ENCODE results near the gene BPGM.
"Not testable (repeated sequence)": the region's sequence is repeated elsewhere in the genome, so short reads cannot be mapped to it uniquely, and the experiment has no call there.

BPGM gene

DNA sequence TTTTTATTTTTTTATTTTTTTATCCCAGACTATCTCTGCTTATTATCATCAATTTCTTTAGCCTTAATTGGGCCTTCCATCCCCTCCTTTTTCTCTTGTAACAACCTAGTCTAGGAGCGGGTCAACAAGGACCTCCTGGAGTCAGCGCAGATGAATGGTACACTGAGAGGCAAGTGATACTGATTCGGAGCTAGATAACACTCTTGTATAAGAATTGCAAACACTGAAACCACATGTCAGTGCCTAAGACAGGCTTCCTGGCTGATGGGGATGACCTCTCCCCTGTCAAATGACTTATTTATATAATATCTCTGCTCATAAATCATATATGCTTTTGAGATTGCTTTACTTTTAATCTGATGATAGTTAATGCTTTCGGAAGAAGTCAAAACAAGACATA lies 22.7 kb downstream of the BPGM start:
- no peak for FAIRE-seq

DNA sequence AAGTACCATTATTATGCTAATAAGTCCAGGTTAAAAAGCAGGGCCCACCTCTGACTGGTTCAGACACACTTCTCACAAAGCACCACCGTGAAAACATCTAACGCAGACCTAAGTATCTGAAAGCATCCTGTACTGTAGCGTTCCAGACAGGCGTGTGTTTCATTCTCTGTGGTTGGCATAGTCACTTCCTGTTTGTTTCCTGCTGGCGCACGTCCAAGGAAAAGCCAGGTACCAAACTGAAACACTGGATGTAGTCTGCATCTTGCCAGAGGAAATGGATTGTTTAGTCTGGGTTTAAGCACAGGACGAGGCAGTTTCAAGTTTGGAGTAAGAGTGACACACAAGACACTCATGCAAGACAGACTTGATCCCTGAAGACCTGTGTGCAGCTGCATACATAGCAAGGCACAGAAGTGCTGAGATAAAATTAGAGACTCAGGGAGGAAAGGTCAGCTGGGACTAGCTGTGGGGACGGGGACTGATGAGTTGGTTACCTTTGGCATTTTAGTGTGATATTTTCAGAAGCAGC lies 23.3 kb downstream of the BPGM start:
- peak; percentile 65 for FAIRE-seq

DNA sequence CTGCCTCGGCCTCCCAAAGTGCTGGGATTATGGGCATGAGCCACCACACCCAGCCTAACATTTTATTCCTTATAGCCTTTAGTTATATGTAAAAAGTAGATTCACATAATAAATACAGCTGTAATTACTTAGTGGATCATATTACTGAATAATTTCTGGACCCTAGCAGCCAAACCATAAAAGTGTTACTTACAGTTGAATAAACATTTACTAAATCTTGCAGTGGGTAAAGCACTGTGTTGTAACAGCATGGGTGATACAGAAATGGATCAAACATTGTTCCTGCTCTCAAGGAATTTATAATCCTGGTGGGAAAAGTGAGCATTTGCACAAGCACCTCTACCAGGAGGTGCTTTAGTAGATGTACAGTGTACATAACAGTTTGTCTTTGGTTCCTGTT lies 25.0 kb downstream of the BPGM start:
- no peak for FAIRE-seq

DNA sequence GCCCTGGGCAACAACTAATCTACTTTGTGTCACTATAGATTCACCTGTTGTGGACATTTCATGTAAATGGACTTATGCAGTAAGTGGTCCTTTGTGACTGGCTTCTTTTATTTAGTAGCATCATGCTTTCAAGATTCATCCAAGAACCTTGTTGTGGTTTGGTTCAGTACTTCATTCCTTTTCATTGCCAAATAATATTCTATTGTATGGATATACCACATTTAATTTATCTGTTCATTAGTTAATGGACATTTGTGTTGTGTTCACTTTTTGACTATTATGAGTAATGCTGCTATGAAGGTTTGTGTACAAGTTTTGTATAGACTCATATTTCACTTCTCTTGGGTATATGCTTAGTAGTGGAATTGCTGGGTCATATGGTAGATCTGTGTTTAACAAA lies 27.8 kb downstream of the BPGM start:
- FAIRE-seq: no peak

DNA sequence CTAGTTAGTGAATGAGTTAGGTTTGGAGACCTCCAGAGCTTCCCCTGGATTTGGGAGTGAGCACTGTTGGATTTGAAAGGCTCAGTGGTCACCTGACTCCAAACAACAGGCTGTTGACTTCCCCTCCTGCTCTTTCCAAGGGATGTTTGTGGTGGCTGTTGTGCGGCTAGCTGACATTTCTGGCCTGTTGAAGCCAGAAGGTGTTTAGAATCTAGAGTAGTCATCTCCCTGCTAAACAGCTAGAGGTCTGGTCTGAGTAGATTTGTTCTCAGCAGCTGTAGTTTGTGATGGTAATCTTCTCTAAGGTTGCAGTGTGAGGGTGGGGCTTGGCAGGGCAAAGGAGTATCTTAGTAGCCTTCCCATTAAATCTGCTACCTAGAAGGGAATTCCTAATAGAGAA lies 30.1 kb downstream of the BPGM start:
- FAIRE-seq: no peak

DNA sequence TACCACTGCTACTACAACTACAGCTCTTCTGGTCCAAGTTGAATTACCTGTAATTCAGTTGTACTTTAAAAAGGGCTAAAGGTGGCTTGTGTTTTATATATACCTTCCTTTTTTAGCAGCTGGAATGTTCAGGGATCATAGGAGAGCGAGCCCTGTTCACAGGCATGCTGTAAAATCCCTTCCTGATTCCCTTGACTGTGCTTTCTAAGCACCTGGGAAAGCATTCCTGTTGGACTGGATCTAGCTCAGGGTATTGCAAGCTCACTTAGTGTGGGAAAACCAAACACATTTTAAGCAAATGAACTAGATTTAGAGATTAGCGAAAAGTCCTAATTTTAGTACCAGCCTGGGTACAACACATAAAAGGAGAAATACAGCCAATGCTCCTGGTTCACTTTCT lies 31.5 kb downstream of the BPGM start:
- FAIRE-seq: no peak

DNA sequence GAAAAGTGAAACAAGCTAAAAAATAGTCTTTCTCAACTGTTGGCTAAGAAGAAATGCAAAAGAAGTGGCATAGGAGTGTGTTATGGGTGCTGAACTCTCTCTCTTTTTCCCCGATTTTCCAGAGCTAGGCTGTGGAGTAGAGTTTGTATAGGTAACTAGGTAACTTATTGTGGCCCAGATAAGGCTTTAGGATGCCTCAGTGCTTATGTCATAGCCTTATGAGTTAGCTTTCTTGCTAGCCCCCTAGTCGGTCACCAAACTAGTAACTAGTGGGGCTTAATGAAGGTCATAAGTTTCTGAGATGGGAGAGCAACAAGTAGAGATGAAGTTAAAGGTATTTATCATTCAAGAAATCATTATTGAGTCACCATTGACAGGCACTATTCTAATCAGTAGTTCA lies 32.4 kb downstream of the BPGM start:
- FAIRE-seq: no peak

DNA sequence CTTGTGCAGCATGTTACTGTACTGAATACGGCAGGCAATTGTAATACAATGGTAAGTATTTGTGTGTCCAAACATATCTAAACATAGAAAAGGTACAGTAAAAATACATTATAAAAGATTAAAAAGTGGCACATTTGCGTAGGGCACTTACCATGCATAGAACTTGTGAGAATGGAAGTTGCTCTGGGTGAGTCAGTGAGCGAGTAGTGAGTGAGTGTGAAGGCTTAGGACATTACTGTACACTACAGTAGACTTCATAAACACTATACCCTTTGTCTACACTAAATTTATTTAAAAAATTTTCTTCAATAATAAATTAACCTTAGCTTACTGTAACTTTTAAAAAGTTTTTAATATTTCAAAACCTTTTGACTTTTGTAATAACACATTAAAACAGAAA lies 37.5 kb downstream of the BPGM start:
- FAIRE-seq: no peak

DNA sequence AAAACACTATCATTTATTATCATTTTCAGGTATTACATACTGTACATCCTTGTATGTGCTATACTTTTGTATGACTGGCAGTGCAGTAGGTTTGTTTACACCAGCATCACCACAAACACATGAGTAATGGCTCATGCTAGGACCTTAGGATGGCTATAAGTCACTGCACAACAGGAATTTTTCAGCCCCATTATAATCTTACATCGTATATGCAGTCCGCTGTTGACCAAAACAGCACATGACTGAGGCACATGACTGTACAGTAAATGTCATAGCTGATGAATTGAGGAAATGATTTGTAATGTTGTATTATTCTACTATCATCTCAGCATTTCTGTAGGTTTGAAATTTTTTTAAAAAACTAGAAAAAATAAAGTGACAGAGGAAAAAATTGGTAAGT lies 38.6 kb downstream of the BPGM start:
- FAIRE-seq: no peak

DNA sequence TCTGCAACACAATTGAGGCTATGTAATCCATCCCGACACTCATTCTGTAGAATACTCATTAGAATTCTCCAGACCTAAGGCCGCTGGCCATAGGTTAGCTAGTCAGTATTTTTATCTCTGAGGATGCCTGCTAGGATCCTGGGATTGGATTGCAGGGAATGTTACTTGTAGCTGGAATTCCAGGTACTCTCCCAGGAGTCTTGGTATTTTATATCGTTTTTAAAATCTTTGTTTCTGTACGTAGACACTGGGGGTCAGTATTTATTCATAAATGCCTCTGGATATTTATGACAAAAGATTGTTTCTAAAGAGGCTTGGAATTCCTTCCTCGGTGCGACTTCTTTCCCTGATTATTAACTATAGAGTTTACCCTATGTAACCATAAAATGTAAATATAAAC lies 40.1 kb downstream of the BPGM start:
- FAIRE-seq: no peak

DNA sequence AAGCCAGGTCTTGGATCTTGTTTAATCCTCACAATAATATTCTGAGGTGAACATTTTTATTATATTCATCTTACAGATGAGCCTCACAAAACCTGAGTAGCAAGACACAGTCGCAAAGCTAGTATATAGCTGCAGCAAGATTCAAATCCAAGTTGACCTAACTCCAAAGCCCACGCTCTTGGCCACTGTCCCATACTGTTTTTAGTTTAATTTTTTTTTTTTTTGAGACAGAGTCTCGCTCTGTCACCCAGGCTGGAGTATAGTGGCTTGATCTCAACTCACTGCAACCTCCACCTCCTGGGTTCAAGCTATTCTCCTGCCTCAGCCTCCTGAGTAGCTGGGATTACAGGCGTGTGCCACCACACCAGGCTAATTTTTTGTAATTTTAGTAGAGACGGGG lies 42.9 kb downstream of the BPGM start:
- FAIRE-seq: not testable (repeated sequence)

DNA sequence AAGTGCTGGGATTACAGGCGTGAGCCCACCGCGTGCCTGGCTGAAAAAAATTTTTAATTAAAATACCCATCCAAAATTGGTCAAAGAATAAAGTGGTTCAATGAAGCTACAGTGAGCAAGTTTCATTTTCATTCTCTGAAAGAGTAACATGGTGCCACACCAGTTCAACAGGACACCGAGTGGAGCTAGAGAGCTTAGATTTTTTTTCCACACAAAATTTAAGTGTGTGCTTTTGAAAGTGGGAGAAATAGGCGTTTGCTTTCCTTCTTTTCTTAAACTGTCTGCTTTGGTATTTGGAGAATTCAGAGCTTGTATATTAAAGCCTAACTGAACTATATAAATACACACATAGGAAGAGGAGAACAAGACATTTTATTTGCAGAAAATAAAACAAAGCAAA lies 43.4 kb downstream of the BPGM start:
- FAIRE-seq: peak; percentile 90

DNA sequence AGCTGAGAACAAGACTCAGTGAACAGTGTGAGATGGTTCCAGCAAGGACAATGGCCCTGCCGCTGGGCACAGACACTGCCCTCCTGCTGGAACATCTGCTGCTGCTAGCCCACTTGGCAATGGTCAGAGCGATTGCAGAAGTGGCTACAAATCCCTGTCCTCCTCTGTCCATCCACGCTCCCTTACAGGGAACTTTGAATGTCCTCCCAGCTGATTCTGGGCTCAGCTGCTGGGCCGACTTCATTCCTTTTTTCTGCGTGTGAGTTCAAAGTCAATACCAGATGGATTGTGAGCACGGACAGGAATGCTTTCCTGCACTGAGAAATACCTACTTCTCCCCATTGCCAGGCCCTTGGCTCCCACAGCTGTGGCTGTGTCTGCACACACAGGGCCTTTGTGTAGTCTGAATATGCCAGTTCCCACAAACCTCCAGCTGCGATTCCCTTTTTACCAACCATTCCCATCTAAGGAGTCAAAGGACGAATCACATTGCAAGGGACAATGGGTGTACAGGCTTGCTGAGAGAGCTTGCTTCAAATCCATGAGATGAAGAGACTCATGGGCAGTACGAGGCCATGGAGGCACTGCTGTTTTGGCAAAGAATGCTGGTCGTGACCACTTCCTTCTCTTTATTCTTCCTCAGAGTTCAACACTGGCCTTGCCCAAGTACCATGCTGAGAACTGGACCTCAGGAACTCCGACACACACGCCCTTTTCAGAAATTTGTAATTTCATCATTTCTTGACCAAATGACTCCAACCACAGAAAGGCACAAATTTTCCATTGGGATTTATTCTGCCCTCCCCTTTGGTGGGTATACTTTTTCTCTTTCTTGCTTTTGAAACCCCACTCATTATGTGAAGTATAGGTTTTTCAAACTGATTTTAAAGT lies 44.2 kb downstream of the BPGM start:
- no peak for FAIRE-seq

DNA sequence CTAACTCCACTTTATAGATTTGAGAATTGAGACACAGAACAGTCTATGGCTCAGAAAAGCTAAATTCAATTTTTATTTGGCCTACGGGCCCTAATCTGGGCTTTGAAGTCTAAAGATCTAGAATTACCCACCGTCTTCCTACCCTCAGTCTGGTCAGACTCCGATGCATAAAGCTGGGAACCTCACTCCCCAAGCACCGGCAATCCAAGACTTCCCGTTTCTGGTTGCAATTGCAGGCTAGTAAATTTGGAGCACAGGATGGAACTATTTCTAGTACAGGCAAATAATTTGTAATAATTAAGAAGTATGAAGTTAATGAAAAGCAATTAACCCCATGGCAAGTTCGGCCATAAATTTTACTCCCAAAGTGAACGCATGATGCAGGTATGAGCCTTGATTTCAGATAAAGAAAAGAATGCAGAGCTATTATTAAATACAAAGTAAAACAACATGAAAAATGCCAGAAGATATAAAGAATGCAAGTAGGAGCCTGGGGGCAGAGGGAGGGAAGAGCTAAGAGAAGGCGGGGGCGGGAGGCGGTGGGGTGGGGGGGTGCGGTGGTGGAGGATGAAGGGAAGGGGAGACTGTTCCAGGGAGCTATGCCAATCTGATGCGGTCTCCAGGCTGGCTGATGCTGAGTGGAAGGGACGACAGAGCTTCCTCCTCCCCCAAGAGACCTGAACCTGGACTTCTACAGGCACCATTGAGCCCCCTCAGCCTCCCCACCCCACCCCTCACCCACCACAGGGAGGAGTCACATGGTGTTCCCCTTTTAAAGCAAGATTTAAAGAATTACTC lies 45.1 kb downstream of the BPGM start:
- FAIRE-seq: no peak

DNA sequence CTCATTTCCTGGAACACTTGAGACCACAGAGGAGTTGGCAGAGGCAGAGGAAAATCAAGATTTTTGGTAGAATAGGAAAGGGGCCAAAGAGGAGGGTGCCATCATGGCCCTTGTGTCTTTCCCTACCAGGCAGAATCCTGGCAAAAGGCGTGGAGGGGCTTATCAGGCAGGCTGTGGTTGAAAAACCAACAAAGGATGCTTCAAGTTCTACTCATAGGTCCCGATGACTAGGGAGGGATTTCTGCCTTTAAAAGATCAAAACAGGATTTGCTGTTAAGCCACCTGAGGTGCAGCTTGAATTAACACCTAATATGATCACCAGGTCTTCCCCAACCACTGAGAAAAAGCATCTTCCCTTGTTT lies 45.7 kb downstream of the BPGM start:
- no peak for FAIRE-seq

DNA sequence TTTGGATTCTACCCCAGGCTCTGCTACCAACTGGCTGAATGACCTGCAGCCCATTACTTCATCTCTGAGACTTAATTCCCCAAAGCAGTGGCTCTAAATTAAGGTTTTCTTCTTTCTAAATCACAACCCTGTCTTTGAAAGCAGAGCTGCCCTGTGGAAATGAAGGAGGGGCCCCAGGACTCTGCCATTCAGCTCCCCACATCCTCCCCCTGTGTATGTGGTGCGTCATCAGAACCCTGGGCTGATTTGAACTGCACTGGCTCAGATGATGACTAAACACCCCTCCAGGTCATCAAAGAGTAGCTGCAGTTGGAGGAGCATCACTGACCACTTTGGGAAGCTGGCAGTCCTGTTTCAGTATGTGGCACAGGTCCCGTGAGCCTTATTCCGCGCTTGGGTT lies 46.6 kb downstream of the BPGM start:
- no peak for FAIRE-seq

DNA sequence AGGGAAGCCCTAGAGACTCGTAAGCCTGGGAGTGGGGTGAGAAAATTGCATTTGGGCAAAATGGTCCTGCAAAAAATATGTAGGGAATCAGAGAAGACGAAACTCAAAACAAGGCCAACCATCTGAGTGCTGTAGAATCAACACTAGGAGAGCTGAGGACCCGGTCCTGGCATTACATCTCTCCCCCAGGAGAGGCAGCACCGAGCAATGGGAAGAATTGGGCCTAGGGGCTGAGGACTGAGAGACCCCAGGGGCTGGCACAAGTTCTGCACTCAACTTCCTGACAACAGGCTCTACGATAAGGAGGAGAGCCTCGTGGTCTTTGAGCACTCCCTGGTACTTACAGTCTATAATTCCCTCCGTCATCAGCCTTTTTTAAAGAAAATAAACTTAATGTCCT lies 47.6 kb downstream of the BPGM start:
- FAIRE-seq: no peak

DNA sequence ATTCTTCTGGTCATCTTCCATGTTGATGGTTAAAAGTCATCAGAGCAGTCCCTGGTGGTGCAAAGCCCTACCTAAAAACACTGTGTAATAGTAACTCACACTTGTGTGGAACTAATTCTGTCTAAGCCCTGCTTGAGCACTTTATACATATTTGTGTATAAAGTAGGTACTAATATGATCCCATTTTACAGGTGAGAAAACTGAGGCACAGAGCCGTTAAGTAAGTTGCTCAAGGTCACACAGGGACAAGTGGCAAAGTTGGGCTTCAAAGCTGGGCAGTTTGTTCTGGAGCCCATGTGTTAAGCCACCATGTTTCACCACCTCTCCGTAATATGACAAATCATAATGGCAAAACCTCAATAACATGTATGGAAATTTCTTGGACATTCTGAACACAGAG lies 48.1 kb downstream of the BPGM start:
- no peak for FAIRE-seq

DNA sequence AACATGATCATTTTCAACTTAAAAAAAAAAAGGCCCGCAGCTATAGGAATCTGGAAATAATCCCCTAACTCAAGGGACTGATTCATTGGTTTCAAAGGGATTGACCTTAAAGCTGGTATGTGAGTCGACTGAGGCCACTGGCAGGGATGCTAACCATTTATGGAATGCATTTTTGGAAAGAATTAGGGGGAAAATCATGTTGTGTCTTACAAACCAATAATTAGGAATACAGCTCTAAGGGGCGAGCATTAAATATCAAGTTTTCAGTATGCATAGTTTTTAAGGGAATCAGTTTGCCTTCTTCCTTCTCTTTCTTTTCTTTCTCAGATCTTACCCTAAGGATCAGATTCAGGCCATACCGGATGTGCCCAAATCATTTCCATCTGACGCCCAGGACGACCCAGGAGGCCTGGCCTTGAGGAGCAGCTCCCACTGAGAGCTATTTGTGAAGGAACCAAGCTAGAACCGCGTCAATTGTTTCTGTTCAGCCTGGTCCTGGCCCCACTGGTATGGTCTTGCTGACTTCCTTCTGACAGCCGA lies 48.7 kb downstream of the BPGM start:
- no peak for FAIRE-seq

DNA sequence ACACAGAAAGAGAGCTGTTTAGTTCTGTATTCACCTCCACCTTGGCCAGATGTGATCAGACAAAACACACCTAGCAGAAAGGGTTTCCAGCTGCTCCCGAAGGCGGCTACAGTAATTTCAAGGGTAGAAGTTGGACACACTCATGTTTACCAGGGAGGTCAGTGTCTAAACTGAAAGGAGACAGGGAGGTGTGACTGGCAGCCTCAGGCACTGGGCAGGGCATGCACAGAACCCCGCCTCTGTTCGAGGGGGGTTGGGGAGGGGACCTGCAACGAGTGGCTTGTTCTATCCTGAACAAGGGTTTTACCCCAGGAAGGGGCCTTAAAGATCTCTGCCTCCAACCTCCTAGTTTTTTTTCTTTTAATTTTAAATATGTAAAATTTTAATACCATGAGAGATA lies 49.6 kb downstream of the BPGM start:
- no peak for FAIRE-seq

DNA sequence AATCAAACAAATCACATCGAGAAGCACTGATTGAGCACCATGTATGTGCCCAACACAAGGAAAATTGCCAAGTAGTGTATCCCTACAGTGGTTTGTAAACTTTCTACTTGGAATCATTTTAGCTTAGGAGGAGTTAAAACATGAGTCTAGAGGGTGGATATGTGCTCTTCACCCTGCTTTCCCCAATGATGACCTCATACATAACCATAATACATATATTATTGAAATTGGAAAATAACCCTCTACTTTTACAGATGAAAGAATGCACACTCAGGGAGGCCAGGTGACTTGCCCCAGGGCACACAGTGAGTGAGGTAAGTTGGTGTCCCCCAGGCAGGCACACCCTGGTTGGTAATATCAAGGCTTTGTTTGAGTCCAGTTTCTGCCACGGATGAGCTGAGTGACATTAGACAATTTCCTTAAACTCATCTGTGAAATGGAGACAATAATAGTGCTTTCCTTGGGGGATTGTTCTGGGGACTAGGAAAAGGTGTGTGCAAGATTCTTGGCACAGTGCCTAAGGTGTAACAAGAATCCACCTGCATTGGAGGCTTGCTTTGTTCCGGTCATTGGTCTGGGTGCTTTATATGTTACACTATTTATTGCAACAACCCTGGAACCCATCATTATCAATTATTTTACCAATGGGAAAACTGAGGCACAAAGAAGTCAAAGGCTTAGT lies 50.7 kb downstream of the BPGM start:
- no peak for FAIRE-seq

DNA sequence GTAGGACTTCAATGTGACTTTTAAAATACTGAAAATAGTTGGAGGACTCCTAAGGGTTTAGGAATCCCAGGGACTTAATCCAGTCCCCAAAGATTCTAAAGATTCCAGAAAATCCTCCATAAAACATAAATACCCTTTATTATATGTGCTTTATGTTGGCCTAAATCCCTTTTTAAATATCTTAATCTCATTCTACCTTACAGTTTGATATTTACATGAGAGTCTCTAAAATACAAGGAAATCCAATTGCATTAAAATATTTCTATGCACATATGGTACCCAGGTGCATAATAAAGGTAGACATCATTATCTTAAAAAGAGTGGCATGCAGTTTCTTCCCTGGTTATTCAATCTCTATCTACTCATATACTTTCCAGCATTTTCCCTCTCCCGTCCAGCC lies 51.8 kb downstream of the BPGM start:
- no peak for FAIRE-seq
